GM18498 (cell line): ENCODE results near the gene RBM4B.

Experiments used
- ATAC-seq: cut with Tn5 transposase; IDR thresholded peaks from one replicate; pipeline ENCODE4 v1.9.1; 2021; ENCODE audit warnings: mild to moderate bottlenecking, moderate library complexity; ENCODE audit not compliant: unreplicated experiment

The RBM4B gene

DNA sequence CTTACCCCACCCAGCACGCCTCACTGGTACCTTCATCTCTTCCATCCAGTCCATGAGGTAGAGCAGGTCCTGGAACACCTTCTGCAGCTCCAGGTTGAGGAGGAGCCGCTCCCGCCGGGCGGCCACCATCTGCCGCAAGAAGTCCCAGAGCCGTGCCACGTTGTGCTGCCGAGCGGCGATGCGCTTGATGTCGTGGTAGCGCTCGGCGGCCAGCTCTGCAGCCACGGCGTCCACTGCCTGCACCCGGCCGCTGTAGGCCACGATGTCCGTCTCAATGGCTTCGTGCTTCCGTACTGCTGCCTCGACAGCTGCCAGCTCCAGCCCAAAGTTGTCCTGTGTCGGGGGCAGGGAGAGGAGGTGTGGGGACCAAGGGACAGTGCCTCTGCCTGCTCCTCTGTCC is 29.8 kb upstream of the RBM4B start:
- ATAC-seq = no peak

DNA sequence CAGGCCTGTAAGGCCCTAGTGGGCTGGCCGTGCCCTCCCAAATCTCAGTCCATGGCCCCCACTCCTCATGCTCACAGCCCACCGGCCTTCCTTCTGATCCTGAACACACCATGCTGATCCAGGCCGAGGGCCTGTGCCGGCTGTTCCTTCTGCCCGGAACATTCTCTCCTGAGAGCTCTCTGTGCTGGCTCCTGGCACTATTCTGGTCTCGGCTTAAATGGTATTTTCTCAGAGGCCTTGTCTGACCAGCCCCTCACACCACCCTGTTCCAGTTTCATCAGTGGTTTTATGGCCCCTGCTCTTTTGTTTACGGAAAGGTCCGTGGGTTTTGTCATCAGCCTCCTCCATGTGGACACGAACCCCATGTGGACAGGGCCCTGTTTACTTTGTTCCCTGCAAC is 29.3 kb upstream of the RBM4B start:
- ATAC-seq = no peak

DNA sequence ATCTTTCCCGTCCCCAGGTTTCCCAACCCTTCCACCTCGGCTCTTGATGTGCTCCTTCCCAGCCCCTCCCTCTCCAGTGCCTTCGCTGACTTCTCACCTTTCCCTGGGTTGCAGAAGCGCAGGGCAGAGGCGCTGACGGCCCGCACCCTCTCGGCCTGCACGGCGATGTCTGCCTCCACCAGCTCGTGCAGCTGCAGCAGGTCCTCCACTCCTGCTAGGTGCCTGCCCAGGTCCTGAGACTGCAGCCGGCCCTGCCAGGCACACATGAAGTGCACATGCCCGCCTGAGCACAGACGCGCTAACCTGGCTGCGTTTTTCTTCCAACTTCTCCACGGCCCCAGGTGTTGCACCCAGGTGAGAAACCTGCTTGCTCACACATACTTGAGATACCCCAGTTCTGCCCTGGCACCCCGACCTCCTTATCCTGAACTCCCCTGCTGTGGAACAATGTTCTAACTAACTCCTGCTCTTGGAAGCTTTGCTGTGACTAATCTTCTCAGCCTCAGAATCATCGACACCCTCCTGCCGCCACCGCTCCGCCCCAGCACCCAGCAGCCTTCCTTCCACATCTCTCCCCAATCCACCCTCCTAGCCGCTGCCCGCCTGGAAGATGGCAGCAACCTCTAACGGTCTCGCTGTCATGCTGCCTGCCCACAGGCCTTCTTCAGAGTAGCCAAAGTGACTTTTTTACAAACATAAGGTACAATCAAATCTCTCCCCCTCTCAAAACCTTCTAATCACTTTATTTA is 28.1 kb upstream of the RBM4B start:
- no peak for ATAC-seq

DNA sequence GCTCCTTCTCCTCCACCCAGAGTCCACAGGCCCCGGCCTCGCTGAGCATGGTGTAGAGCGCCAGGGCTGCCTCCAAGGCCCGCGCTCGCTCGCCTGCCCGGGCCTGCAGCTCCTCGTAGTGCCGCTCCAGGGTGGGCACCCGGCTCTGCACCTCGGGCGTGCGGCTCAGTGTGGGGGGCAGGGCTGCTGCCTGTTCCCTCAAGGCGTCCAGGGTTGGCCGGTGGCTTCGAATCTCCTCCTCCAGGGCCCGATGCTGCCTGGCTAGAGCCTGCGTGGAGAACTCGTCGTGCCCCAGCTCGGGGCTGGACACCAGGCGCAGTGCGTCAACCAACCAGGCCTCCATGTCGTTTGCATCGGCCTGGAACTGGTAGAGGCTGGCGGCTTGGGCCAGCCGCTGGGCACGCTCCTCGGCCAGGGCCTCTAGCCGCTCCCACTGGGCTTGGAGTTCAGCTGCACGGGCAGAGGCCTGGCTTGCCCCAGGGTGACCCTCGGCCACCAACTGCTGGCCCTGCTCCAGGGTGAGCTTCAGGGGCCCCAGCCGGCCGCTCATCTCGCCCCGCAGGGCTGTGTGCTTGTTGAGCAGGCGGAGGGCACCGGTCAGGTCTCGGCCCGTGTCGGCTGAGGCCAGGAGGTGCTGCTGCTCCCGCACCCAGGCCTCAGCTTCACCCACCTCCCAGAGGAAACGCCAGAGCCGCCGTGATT is 27.1 kb upstream of the RBM4B start:
- no peak for ATAC-seq

DNA sequence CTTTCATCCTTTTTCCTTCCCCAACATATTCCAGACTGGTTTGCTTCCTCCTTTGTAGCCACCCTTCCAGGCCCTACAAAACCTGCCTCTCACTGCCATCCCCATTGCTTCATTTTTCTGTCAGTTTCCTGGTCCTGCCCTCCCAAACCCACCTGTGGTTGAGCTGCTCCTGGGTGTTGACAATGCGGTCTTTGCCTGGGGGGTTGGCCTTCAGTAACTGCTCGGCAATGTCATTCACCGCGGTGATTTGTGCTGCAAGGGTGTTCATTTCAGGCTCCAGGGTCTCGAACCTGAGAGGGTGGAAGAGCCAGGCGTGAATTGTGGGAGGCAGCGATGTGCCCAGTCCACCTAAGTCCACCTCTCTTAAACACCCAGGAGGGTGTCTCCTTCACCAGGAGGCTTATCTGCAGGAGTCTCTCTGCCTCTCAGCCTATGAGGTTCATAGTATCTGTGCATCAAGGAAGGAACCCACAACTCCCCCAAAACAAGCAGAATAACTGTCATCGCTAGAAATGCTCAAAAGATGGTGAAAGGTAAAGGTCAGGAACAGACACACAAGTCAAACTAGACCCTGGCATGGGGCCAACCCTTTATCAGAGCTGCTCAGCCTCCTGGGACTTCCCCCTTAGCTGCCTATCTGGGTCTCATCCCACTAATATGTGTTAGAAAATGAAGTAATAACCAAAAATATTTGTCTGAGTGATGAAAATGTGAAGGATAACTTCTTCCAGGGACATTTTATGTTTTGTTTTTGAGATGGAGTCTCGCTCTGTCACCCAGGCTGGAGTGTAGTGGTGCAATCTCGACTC is 23.9 kb upstream of the RBM4B start:
- no peak for ATAC-seq

DNA sequence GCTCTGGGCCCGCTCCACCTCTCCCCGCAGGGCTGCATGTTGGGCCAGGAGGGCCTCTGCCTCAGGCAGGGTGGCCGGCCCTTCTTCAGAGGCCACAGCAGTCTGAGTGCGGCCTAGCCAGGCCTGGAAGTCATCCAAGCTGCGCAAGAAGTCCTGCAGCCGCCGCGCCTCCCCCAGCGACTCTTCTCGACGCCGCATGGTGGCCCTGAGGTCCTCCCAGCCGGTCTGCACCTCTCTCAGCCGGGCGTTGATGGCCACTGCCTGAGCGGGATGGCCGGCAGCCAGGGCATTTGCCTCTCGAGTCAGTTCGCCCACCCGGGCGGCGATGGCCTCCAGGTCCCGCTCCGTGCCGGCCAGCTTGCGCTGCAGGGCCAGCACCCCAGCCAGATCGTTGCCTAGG is 23.1 kb upstream of the RBM4B start:
- no peak for ATAC-seq

DNA sequence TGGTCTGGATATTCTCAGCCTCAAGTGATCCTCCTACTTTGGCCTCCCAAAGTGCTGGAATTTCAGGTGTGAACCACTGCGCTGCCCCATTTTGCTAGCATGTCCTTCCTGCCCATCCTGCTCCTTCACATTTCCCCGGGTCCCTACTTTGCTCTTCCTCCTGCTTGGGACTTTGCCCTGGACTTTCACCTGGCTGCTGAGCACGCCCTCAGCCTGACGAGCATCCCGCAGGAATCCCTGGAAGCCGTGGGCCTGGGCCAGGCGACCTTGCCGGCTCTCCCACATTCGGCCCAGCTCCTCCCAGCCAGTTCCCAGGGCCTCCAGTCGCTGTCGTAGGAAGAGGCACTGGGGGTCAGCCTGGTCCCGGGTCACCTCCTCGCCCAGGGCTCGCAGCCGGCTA is 22.6 kb upstream of the RBM4B start:
- ATAC-seq = no peak

DNA sequence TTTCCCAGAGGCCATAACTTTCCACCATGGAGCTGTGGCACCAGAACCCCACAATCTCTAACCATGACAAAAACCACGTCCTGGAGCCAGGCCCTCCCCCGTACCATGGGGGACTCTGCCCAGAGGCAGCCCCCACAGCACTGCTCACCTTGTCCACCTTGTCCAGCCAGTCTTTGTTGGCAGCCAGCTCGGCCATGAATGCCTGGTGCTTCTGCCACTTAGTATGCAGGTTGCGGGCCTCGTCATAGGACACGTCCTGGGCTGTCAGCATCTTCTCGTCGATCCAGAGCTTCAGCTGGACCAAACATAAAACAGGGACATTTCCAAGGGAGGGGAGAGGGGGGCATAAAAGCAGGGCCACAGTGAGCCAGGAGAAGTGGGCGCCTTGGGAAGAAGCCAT is 20.8 kb upstream of the RBM4B start:
- no peak for ATAC-seq

DNA sequence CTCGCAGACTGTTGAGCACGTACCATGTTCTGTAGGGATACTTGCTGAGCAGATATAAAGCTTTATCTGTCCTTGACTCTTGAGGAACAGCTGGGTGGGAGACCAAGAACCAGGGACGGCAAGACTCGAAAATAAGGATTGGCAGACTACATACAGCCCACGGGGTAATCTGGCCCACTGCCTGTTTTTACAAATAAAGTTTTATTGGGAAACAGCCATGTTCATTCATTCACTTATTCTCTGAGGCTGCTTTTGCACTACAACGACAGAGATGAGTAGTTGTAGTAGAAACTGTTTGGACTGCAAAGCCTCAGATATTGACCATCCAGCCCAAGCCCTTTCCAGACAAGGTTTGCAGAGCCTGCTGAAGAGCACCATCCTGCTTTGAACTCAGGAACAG is 20.3 kb upstream of the RBM4B start:
- ATAC-seq = no peak

DNA sequence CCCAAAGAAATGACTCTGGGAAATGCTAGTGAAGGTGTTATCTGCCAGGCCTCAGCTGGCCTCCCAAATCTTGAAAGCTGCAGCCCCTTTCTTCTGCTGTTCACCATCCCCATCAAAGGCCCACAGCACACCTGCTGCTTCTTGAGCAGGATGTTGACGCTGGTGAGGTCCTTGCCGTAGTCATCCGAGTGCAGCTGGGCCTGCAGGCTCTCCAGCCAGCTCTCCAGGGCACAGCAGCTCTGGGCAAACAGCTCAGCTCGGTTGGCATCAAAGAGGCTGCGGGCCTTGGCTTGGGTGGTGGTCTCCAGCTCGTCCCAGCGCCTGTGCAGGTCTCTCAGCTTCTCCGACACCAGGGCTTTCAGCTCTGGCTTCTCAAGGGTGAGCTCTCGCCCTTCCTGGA is 18.5 kb upstream of the RBM4B start:
- no peak for ATAC-seq

DNA sequence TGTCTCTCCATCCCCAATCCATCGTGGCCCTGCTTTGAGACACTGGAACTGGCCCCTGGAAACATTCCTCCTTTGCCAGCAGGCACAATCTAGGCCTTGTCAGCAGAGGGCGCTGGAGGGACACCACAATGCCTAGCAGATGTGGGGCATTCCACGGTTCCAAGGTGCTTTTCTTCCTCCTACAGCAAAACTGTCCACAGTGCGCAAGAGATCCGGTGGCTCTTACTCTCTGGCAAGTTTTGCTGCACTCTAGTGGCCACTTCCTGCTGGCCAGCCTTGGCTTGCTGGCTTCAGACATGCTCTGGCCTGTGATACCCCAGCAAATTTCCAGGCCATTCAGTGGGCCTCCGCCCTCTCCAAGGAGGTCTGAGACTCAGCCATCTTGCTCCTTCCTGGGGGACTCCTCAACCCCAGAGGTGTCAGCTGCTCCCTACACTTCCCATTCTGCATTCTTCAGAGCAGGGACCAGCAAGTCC is 17.1 kb upstream of the RBM4B start:
- ATAC-seq = no peak

DNA sequence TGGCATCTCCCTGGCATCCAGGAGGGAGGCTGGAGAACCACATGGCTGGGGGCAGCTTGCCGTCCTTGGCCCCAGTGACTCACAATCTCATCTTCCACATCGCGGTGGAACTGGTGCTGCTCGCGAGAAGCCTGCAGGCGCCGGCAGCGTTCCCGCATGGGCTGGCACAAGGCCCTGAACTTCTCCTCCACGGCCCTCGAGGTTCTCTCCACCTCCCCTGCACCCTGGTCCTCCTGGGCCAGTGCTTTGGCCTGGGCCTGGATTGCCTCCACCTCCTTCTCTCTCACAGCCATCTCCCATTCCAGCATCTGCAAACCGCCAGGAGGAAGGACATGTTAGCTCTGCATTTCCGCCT is 16.3 kb upstream of the RBM4B start:
- ATAC-seq = no peak

DNA sequence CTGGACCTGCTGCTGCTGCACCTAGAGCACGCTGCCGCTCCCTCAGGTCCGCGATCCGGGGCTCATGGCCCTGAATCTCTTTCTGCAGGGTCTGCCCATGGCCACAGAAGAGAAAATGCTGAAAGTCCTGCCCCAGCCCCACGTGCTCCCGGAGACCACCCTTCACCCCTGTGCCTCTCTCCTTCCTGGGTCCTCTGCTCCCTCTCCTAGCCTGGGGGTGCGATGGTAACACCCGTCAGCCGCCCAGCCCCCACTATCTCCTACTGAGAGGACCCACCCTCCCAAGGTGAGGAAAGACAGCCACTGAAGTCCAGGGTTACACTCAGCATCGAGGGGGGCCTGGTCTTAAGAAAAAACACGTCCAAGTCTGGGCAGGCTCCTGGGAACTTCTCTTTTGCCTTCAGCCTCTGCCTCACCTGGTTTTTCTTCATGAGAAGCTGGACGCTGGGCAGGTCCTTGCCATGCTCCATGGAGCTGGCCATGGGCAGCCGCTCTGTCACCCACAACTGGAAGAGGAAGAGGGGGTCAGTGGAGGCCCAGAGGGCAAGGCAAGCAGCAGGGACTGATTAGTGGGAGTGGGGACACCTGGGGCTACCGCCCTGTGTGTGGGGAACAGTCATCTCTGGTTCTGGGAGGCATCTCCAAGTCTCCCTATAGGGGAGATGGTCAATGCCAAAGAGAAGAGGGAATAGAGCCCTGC is 15.8 kb upstream of the RBM4B start:
- ATAC-seq = no peak

DNA sequence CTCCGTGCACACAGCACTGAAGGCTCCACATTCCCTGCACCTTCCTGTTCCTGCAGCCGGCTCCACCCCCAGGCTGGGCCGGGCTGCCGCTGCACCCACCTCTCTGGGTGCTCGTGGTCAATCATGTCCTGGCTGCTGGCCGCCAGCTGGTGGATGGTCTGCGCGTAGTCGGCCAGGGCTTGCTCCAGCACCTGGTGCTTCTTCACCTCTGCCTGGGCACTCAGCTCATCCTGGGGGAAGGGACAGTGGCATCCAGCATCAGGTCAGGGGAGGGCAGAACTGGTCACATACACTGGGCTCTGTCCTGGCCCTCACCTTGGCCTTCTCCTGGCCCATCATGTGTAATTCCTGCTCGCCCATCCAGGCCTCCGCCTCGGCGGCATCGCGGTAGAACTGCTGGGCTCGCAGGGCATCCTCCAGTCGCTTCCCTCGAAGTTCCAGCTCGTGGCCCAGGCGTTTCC is 15.2 kb upstream of the RBM4B start:
- no peak for ATAC-seq

DNA sequence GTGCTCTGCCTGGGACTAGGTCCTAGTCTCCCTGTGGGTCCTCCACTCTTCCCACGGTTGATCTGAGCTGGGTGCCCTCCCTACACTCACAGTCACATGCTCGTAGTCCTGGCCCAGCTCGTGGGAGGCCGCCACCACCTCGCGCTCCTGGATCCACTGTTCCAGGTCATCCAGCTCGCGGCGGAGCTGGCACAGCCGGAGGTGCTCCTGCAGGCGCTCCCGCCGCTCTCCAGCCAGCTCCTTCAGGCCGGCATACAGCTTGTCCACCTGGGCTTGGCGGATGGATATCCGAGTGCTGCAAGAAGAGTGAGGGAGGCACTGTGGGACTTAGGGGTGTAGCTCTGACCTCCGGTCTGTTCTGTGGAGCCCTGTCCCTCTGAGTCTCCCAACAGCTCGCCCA is 14.8 kb upstream of the RBM4B start:
- no peak for ATAC-seq

DNA sequence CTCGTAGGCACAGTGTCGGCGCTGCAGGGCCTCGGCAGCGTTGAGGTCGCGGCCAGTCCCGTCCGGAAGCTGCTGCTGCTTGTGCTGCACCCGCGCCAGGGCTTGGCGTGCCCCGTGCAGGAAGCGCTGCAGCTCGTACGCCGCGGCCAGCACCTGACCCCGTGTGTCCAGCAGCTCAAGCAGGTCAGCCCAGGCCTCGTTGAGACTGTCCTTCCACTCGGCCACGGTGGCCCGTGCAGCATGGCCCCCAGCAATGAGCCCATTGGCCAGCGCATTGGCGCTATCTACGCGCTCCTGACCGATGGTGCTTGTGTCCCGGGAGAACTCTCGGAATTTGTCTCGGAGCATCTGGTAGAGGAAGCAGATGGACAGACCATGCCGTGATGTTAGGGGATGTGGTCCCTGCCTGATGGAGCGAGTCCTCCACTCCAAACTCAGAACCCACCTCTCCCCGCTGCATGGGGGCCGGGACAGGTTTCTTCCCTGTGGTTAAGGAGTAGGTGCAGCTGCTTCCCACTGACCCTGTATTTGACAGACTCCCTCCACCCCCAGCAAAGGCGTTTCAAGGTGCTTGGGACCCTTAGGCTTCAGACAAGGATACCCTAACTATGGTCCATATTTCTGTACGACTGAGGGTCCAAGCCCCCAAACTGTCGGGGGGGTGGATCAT is 13.8 kb upstream of the RBM4B start:
- ATAC-seq = no peak

DNA sequence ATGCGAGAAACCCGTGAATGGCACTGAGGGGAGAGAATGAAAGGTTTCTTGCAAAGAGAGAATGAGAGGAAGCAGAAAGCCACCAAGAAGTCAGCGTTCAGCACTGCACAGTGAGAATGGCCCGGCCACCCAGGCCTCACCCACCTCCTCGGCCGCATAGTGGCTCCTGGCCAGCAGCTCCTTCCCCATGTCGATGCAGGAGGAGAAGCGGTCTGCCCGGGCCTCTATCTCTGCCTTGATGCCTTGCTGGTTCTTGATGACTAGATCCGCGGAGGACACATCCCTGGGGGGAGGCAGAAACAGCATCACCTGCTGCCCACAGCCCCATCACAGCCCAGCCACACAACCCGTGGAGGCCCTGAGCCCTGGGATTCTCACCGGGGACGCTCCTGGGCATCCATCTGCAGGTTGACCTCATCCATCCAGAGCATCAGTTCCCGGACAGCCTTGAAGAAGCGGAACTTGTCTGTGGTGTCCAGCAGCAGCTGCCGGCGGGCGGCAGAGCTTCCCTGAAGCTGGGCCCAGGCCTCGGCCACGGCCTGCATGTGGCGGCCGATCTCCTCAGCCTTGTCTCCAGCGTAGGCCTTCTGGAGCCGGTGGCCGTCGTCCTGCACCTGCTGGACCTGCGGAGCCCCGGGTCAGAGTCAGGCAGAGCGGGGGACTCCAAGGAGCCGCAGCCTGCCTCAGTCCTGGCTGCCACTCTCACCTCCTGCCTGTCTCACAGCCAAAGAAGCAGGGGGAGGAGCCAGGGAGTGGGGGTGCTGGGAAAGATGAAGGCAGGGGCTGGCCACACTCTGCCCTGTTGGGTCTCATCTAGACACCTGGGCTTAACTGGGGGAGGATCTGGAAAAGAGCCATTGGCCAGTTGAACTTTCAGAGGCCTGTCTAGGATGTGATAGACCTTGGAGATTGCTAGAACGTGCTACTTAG is 12.2 kb upstream of the RBM4B start:
- ATAC-seq = no peak

DNA sequence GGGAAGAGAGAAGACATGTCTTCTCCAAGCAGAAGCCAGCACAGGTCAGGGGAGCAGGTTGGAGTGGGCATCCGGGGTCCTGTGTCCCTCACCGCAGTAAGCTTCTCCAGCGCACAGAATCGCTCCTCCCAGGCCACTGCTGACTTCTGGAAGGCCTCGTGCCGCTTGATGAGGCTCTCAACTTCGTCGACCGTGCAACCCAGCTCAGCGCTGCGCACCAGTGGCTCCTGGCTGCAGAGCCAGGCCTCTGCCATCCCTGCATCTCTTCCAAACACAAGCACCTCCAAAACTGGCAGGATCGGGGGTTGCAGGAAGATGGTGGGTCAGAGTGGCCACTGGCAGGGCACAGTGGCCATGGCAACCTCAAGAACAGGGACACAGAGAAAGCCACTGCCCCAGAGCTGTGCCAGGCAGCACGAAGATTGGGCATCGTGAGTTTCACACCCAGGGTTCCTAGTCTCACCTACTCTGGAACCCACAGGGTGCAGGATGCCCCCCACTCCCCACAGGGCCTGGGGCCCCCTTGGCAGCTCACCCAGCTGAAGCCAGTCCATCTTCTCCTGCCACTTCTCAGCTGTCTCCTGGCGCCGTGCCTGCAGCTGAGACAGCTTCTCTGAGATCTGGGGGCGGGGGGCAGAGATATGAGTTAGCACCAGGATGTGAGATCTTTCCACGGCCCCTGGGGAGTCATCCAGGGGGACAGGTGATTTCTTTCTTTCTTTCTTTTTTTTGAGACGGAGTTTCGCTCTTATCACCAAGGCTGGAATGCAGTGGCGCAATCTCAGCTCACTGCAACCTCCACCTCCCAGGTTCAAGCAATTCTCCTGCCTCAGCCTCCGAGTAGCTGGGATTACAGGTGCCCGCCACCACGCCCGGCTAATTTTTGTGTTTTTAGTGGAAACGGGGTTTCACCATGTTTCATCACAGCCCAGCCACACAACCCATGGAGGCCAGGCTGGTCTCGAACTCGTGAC is 11.2 kb upstream of the RBM4B start:
- no peak for ATAC-seq
